Measurements from ENCODE around the gene CMTM6.

CMTM6 gene

GRCh38 chr3:32432045-32432710, 70.5 kb downstream of the CMTM6 start:
- DNase-seq (ENCODE audit: low spot score): no peak
- in situ Hi-C loops (cut with MboI; ENCODE audit: low sequenced_read_pairs, unreplicated experiment): no loop called here
- TF ChIP-seq CTCF (IDR thresholded peaks at IDR 0.05; ENCODE audit: borderline replicate concordance, control extremely low read depth, extremely low read depth, insufficient read depth, missing control alignments): no peak

GRCh38 chr3:32431481-32431880, 71.2 kb downstream of the CMTM6 start:
- in situ Hi-C loops (cut with MboI; ENCODE audit: low sequenced_read_pairs, unreplicated experiment): no loop called here
- TF ChIP-seq CTCF (IDR thresholded peaks at IDR 0.05; ENCODE audit: borderline replicate concordance, control extremely low read depth, extremely low read depth, insufficient read depth, missing control alignments): no peak
- no peak for DNase-seq (ENCODE audit: low spot score)
